ENCODE data around the gene DDX1.

Gene DDX1

DNA sequence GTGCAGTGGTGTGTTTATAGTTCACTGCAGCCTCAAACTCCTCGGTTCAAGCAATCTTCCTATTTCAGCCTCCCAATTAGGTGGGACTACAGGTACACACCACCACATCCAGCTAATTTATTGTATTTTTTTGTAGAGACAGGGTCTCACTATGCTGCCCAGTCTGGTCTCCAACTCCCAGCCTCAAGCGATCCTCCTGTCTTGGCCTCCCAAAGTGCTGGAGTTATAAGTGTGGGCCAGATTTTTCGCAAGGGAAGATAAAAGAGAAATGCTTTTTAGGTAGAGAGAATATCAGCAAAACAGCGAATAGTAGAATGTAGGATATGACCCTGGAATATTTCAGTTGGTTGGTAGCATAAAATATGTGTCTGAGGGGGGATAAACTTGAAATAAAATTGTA, 4.3 kb downstream of the DDX1 start:
- TF ChIP-seq, protein P1, sequence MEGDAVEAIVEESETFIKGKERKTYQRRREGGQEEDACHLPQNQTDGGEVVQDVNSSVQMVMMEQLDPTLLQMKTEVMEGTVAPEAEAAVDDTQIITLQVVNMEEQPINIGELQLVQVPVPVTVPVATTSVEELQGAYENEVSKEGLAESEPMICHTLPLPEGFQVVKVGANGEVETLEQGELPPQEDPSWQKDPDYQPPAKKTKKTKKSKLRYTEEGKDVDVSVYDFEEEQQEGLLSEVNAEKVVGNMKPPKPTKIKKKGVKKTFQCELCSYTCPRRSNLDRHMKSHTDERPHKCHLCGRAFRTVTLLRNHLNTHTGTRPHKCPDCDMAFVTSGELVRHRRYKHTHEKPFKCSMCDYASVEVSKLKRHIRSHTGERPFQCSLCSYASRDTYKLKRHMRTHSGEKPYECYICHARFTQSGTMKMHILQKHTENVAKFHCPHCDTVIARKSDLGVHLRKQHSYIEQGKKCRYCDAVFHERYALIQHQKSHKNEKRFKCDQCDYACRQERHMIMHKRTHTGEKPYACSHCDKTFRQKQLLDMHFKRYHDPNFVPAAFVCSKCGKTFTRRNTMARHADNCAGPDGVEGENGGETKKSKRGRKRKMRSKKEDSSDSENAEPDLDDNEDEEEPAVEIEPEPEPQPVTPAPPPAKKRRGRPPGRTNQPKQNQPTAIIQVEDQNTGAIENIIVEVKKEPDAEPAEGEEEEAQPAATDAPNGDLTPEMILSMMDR (IDR thresholded peaks at IDR 0.05; ENCODE audit: borderline replicate concordance, insufficient read depth, low read depth, low read length): no peak
- H3K4me3 ChIP-seq (ENCODE audit: low read depth, low read length): no peak overlapping the region

DNA sequence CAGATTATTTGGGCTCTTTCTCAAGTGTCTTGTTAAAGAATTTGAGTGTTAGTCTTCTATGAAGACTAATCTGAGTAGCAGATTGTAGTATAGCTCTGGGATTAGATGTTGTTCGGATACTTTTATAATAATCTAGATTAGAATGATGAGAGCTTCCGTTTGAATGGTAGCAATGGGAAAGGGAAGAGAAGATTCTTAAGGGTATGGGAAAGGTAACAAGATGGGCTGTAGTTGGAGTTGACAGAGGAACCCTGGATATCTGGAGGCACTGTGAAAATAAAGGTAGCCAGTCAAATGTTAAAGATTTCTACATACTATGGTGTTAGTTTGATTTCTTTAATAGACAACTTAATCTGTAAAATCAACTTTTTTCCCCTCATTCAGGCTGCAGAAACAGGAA, 4.7 kb downstream of the DDX1 start:
- TF ChIP-seq, protein P1 (IDR thresholded peaks at IDR 0.05; ENCODE audit: borderline replicate concordance, insufficient read depth, low read depth, low read length): no peak

DNA sequence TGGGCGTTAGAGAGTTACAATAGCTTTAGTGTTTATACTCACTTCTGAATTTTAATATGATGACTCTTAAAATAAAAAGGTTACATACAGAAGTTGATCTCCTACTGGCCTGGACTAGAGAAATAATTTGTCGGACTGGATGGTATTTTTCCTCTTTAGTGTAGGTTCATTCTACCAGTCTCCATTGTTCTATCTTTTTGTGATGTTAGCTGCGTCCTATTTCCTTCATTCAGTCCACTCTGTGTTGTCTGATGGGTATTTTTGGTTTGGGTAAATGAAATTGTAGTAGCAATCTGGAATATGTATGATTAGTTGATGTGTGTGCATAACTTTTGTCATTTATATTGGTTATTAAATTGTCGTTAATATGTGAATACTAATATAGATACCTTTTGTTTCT, 5.3 kb downstream of the DDX1 start:
- TF ChIP-seq, protein P1 (IDR thresholded peaks at IDR 0.05; ENCODE audit: borderline replicate concordance, insufficient read depth, low read depth, low read length): no peak
- H3K4me3 ChIP-seq (ENCODE audit: low read depth, low read length): no peak overlapping the region

More for the DNA sequence above, 4.7 kb downstream of the DDX1 start:
- H3K4me3 ChIP-seq (ENCODE audit: low read depth, low read length): no peak overlapping the region

DNA sequence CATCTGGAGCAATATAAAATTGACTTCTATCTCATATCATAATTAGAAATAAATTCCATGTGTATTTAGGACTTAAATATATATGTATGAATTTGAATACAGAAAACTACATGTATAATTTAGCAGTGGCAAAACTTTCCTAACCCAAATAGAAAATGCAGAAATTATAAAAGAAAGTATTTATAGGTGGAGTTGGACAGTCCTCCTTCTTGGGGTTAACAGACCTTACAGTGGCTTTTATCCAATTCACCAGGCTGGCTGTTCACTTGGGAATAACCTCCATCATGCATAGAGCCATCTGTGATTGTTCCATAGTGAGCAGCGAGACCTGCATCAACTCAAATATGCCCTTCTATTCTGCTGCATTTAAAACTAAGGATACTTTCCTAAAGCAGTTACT, 8.3 kb downstream of the DDX1 start:
- no peak overlapping the region for H3K4me3 ChIP-seq (ENCODE audit: low read depth, low read length)
- TF ChIP-seq, protein P1 (IDR thresholded peaks at IDR 0.05; ENCODE audit: borderline replicate concordance, insufficient read depth, low read depth, low read length): no peak

DNA sequence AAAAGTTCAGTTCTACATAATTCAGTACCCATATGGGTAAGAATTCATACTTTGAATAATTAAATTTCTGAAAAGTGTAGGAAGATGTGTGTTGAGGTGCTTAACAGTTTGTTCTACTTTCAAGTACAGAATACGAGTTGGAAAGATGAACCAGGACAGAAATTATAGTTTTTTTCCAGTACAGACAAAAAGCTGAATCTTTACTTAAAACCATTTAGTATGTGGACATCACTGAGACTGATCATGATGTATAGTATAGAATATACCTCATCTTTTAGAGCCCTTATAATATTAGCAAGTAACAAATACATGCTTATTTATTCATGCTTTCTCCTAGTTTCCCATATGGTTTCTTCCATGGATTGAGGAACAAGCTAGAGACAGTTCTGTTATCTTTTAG, 10.0 kb downstream of the DDX1 start:
- H3K4me3 ChIP-seq (ENCODE audit: low read depth, low read length): no peak overlapping the region
- TF ChIP-seq, protein P1 (IDR thresholded peaks at IDR 0.05; ENCODE audit: borderline replicate concordance, insufficient read depth, low read depth, low read length): no peak

DNA sequence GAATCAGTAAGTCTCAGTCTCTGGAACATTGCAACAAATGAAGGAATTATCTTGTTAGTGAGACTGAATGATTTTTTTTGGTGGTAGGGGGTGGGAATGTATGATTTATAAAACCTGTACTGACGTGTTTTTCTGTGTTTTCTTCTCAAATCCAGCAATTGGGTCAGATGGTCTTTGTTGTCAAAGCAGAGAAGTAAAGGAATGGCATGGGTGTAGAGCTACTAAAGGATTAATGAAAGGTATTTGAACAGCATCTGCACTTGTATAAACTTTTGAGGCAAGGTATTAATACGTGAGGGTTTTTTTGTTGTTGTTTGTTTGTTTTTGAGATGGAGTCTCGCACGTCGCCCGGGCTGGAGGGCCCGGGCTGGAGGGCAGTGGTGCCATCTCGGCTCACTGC, 10.7 kb downstream of the DDX1 start:
- TF ChIP-seq, protein P1 (IDR thresholded peaks at IDR 0.05; ENCODE audit: borderline replicate concordance, insufficient read depth, low read depth, low read length): no peak
- no peak overlapping the region for H3K4me3 ChIP-seq (ENCODE audit: low read depth, low read length)

DNA sequence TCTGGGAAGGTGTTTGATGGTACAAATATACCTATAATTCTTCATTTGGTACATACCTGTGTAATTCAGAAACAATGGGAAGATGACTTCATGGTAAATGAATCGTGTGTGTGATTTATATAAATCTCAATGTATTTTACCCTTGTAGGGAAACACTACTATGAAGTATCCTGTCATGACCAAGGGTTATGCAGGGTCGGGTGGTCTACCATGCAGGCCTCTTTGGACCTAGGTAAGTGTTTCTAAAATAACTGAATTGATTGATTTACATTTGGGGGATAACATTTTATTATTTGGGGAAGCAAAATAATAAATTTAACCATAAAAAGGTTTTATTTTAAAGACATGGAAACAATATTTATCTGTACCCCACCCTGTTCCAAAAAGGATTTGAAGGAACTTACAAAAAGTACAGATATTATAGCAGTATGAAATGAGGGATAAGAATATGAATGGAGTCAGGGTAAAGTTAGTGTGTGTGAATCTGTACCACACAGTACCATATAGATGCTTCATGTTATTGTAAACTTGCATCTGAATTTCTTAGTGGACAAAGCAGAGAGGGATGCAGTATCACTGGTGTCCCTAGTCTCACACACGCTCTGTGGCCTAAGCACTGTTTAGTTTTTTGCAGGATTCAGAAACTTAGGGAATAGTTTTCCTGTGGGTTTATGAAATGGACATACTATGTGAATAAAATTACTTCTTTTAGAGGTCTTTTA, 11.5 kb downstream of the DDX1 start:
- TF ChIP-seq, protein P1 (IDR thresholded peaks at IDR 0.05; ENCODE audit: borderline replicate concordance, insufficient read depth, low read depth, low read length): no peak
- H3K4me3 ChIP-seq (ENCODE audit: low read depth, low read length): no peak overlapping the region
